H4 (cell line): Measurements from ENCODE around the gene GCGR. TPM values are rescaled to one million over a fixed set of nuclear protein-coding genes. Genes with fewer than 3 reads are reported as not detected.
"Not testable (repeated sequence)": the region's sequence is repeated elsewhere in the genome, so short reads cannot be mapped to it uniquely, and the experiment has no call there.

Experiments used
- DNase-seq: peaks from one replicate; pipeline ENCODE4 v3.0.0-alpha.2; 2015; ENCODE audit warnings: low spot score
- total RNA-seq: library from RNA; depleted of rRNA; stranded (reverse); fragments of >200 nt; shearing (Covaris generic); gene quantifications from 2 replicates; pipeline ENCODE4 v1.2.3, GENCODE V29; 2014

Gene GCGR
- total RNA-seq, 1 experiment from 2014 or later, result not detected

GRCh38 chr17:81831957-81832607 is 28.1 kb downstream of the GCGR start:
- DNase-seq, result no peak

DNA sequence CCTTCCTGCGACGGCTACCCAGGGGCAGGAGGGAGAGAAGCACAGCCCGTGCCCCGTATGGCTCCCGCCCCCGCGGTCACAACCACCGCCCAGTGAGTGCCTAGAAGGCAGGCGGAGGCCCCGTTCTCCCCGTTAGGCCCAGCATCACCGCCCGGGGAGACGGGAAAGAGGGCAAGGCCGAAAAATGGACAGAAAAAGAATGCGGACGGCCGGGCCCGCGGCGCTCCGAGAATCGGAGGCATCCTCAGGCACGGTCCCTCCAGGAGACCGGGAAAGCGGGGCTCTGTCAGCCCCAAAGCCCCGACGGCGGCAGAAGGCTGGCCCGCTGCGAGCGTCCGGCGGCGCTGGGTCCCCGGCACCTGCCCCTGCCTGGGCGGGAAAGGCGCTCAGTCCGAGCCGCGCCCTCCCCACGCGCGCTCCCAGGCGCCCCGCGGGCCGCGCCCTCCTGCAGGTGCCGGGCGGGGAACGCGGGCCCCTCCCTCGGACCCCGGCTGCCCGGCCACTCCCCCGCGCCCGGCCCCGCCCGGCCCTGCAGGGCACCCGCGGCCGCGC is 28.7 kb downstream of the GCGR start:
- DNase-seq, result no peak

- DNase-seq, result peak; percentile 93
Measured at GRCh38 chr17:81833160-81833920, 29.4 kb downstream of the GCGR start, which contains the start of gene MCRIP1. Gene MCRIP1, minus strand, starts transcription at chr17:81833291. Its CDS starts 8,785 bp downstream, at chr17:81824506.

DNA sequence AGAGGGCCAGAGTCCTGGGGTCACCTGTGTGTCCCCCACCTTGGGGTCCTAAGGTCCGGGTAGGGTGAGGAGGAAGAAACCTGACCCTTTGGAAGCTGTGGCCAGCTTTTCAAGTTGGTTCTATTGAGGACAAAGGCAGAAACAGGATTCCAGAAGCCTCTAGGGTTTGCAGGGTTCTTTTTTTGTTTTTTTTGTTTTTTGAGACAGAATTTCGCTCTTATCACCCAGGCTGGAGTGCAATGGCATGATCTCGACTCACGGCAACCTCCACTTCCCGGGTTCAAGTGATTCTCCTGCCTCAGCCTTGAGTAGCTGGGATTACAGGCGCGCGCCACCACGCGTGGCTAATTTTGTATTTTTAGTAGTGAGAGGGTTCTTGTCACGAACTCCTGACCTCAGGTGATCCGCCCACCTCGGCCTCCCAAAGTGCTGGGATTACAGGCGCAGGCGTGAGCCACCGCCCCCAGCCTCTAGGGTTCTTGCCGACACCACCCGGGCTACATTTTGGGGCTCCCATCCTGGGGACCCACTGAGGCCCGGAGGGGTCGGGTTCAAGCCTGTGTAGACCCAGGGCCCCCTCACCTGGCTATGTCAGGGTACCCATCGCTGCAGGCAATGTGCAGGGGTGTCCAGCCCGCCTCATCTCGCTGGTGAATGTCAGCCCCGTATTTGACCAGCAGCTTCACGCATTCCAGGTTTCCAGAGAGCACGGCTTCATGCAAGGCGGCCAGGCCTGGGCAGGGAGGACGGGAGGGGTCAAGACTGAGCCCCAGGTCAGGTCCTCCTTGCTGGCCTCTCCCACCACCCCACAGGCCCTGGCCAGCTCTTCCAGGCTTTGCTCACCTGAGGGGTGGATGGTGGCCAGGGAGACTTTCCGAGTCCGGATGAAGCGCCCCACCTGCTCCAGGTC is 30.2 kb downstream of the GCGR start:
- no peak for DNase-seq

- DNase-seq, result no peak
Measured at GRCh38 chr17:81834831-81835267, 30.9 kb downstream of the GCGR start, which contains the start of gene PPP1R27. Gene PPP1R27, minus strand, starts transcription at chr17:81835050. Its CDS starts 97 bp downstream, at chr17:81834953.

DNA sequence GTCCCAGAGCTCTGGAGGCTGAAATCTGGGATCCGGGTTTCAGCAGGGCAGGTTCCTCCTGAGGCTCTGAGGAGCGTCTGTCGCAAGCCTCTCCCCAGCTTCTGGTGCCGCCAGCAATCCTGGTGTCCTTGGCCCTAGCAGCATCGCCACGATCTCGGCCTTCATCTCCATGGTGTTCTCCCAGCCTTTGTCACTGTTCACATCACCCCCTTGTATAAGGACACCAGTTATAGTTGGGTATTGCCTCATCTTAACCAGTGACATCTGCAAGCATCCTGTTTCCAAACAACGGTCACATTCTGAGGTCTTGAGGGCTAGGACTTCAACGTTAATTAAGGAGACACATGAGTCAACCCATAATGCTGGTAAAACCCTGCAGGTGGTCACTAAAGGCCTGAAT is 33.7 kb downstream of the GCGR start:
- DNase-seq, result peak; percentile 57

GRCh38 chr17:81838753-81839255 is 34.9 kb downstream of the GCGR start:
- no peak for DNase-seq

DNA sequence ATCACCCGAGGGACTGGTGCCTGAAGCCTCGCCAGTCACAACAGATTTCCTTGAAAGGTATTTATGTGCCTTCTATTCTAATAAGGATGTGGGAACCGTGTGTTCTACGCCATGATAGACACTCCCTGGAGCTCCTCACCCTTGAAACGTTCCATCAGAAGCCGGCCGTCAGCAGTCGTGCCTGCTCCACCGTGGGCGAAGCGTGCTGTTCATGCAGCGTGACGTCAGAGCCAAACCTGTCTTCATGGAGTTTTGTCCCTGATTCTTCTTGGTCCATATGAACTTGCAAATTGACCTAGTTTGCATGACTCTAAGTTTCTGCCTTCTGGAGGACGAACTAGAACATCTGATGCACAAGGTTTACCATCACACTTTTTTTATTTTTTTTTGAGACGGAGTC is 35.4 kb downstream of the GCGR start:
- no peak for DNase-seq

DNA sequence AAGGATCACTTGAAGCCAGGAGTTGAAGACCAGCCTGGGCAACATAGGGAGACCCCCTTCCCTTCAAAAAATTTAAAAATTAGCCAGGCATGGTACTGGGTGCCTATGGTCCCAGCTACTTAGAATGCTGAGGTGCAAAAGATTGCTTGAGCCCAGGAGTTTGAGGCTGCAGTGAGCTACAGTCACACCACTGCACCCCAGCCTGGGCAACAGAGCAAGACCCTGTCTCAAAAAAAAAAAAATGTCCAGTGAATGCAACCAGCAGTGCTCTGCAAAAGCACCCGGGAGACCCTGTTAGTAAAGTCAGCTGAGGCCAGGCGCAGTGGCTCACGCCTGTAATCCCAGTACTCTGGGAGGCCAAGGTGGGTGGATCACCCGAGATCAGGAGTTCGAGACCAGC is 36.1 kb downstream of the GCGR start:
- not testable (repeated sequence) for DNase-seq

DNA sequence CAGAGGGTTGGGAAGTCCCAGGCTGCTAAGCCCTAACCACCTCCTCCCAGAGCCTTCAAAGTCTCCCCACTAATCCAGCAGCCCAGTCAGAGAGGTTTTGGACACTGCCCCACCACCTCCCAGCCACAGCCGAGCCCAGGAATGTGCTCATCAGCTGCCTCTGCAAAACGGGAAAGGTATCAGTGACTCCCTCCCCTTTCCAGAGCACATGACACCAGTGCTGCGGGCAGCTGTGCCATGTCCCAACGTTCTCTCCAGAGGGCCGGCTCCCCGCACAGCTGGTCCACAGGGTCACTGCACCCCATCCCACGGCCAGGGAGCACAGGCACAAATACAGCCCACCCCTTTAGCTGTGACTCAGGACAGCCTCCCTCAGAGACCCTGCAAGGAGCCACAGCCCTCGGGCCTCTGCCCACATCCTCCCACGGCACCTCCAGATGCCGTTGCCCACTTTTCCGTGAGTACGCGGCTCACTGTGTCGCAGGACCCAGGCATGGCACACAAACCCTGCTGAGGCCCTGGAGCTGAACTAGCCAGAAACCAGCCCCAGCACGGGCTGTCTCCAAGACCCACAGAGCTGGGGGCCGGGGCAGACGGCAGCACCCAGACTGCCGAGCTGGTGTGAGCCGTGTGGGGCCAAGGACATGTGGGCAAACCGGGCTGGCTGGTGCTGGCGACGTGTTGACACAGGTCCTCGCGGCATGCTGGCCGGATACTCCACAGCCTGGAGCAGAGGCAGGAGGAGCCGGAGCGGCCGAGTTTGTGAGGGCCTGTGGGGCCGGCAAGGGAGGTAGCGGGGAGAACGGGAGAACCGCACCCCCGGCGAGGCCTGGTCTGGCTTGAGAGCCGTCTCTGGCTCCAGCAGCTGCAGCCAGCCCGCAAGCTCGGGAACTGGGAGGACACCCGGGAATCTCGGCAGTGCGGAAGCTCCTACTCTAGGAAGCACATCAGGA is 37.2 kb downstream of the GCGR start:
- no peak for DNase-seq

GRCh38 chr17:81841866-81842265 is 37.9 kb downstream of the GCGR start:
- no peak for DNase-seq

GRCh38 chr17:81842378-81842724 is 38.4 kb downstream of the GCGR start:
- no peak for DNase-seq

DNA sequence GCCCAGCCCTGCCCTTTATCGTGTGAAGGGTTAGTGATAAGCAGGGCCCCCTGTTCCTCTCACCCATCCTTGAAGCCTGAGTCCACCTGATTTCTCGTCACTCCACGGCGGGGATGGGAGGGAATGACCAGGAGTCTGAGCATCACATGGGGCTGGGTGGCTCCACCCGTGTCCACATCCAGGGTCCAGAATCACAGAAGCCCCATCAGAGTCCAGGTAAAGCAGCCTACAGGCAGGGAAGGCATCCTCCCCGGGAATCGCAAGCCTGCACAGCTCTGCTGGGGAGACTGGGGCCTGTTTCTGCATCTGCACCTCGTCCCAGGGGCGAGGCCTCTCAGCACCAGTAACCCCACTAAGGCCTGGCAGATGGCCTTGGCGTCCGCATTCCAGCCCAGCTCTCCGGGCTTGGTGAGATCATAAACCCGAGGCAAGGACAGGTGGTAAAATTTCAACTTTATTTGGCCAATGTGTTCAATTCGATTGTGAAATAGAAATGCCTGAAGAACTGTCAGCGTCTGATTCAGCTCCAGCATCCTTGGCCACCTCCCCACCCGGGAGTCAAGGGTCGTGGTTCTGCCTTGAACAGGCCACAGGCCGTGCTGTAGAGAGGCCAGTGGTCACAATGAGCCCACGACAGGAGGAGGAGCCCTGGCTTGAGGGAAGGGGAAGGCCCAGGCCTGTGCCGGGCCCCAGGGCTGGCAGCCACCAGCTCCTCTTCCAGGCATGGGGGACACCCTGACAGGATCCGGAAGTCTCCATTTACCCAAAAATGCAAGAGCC is 39.0 kb downstream of the GCGR start:
- DNase-seq, result no peak

DNA sequence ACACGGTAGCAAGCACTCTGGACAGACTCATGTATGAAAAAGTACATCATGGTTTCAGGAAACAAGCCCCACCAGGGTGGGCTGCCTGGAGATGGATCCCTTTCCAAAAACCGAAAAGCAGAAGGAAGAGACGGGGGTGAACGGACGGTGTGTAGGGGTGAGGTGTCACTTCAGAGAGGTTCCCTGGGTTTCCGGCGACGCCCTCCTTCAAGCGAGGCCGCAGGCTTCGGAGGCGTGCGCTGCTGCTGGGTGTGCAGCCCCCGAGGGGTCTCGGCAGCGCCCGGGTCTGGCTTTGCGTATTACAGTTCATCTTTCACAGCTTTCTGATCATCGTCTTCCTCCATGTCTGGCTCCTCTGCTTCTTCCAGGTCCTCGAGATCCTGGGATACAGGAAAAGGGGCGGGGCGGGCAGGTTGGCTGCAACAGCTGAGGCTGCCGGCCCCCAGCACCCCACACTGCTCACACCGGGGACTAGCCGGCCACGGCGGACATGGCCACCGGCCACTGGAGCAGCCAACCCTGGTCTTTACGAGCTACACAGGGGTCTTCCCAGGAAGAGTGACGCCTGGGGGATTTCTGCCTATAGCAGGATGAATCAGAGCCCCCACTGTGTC is 39.9 kb downstream of the GCGR start:
- DNase-seq, result no peak

DNA sequence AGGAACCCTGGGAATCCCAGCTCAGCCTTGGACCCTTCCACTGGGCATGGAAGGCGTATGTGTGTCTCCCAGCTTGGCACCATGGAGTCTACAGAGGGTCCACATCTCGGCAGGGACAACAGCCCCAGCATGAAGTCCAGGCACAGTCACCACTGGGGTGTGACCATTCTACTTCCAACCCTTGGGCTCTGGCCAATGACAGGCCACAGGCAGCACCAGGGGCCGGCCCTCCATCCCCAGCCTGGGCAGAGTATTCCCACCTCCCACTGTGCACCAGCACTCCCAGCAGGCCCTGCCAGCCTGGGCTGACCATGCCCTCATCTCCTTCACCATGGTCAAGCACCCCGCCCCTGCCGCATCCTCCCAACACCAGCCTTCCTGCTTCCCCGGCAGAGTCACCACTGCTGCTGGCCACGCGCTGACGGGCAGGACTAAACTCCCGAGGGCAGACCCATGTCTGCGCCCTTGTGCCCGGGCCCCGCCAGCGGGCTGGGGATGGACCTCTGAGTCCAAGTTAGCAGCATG is 40.4 kb downstream of the GCGR start:
- no peak for DNase-seq

DNA sequence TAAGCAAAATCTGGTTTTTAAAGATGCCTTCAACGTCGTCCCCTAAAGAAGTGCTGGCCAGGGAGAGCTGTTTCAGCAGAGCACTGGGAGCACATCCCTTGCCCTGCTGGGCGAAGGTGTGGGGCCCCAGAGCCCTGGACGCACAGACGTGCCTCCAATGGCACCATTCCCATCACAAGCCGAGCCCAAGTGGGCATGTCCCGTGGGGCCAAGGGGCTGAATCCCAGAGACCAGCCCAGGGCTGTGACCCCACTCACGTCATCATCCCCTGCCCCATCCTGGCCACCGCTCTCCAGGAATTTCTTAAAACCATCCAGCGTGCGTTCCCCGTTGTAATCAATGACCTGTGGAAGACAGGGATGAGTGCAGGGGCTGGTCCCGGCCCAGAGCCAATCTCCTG is 40.9 kb downstream of the GCGR start:
- no peak for DNase-seq

- DNase-seq, result no peak
Measured at GRCh38 chr17:81845361-81845760, 41.4 kb downstream of the GCGR start.

- DNase-seq, result no peak
Measured at GRCh38 chr17:81845881-81846742, 42.2 kb downstream of the GCGR start.
